K562 (cell line): ENCODE data around the gene ZNF816. TPM values are rescaled to one million over a fixed set of nuclear protein-coding genes. Genes with fewer than 3 reads are reported as not detected.

Experiments used
- ETV1 ChIP-seq: fragments of 450-650 bp; conservative IDR thresholded peaks from 2 replicates; pipeline ENCODE4 v1.6.1; 2016; ENCODE audit warnings: missing genetic modification characterization, control low read depth, low read depth, missing compliant biosample characterization
- JUND ChIP-seq, 2 experiments: IDR thresholded peaks; 2 replicates in 1 of 2; 3 replicates in 1 of 2; pipeline ENCODE4 v1.6.1; 2011; ENCODE audit warnings: borderline replicate concordance in 2 of 2, low read depth in 2 of 2, low read length in 2 of 2, improper control_type of control experiment in 1 of 2, missing biosample characterization in 1 of 2, missing genetic modification characterization in 1 of 2, missing genetic modification reagents in 1 of 2
- MAZ ChIP-seq, 2 experiments: fragments of 450-650 bp in 1 of 2; sonication (generic) in 1 of 2; formaldehyde crosslinking; IDR thresholded peaks in 1 of 2; conservative IDR thresholded peaks in 1 of 2; 2 replicates each; pipeline versions ENCODE4 v1.4.0 to v1.5.0; 2020; ENCODE audit warnings: mild to moderate bottlenecking in 1 of 2, missing genetic modification reagents in 1 of 2
- PBX2 ChIP-seq, 2 experiments: IDR thresholded peaks in 1 of 2; conservative IDR thresholded peaks in 1 of 2; 2 replicates each; pipeline ENCODE4 v1.6.1; 2016; ENCODE audit warnings: low read depth in 2 of 2, mild to moderate bottlenecking in 1 of 2, missing compliant biosample characterization in 1 of 2, missing genetic modification characterization in 1 of 2, moderate library complexity in 1 of 2
- RHOXF2B ChIP-seq: fragments of 250-450 bp; sonication (Bioruptor Pico); conservative IDR thresholded peaks from 2 replicates; pipeline ENCODE4 v1.5.1; 2021
- RNF2 ChIP-seq: sonication (generic); IDR thresholded peaks from 2 replicates; pipeline ENCODE4 v1.6.1; 2016
- TAF1 ChIP-seq: IDR thresholded peaks from 2 replicates; pipeline ENCODE4 v1.6.1; 2011; ENCODE audit warnings: mild to moderate bottlenecking, low read length, moderate library complexity; ENCODE audit not compliant: insufficient read depth, control insufficient read depth, severe bottlenecking; ENCODE audit errors: extremely low read depth
- ZBTB11 ChIP-seq, 3 experiments: fragments of 200-800 bp in 1 of 3; fragments of 250-450 bp in 1 of 3; fragments of 450-650 bp in 1 of 3; sonication (Bioruptor Pico) in 1 of 3; sonication (Bioruptor generic) in 1 of 3; formaldehyde crosslinking in 1 of 3; IDR thresholded peaks; 2 replicates each; pipeline versions ENCODE4 v1.6.1 to v1.8.0; 2016 to 2022; ENCODE audit warnings: mild to moderate bottlenecking in 2 of 3, missing genetic modification characterization in 2 of 3, missing compliant biosample characterization in 1 of 3, moderate library complexity in 1 of 3
- polyA plus RNA-seq, 8 experiments: library from polyadenylated mRNA; depleted of rRNA in 4 of 8; stranded (reverse) in 5 of 8; unstranded in 3 of 8; fragments of >200 nt; fragmentation: Nextera tagmentation in 2 of 8; fragmentation: Illumina TruSeq in 1 of 8; extraction: Ambion mirVana in 2 of 8; extraction: Trizol in 1 of 8; gene quantifications; 2 replicates each; pipeline versions ENCODE4 v1.2.1 to v1.2.3, GENCODE V29; 2011 to 2014; ENCODE audit warnings: inconsistent platforms in 1 of 8, missing spikeins in 1 of 8
- total RNA-seq, 7 experiments: library from RNA; depleted of rRNA in 6 of 7; stranded (reverse); fragments of >200 nt in 6 of 7; fragmentation: Illumina TruSeq in 2 of 7; extraction: Trizol in 2 of 7; gene quantifications; 2 replicates each; pipeline versions ENCODE4 v1.2.1 to v1.2.3, GENCODE V29; 2011 to 2021; ENCODE audit warnings: low replicate concordance in 1 of 7

ZNF816 gene
- total and polyA plus RNA-seq, 9 of the 15 experiments (the other 6 are each of a cell fraction or from before 2014, with no cell fraction given) = 8.6 to 23.4 (median 13.0) TPM

- TF ChIP-seq JUND (IDR thresholded peaks at IDR 0.05; ENCODE audit: borderline replicate concordance, low read depth, low read length) (peak; percentile 43; the same call in 1 of the 2 replicates), JUND (tag; IDR thresholded peaks at IDR 0.05; ENCODE audit: borderline replicate concordance, low read depth, low read length) (no peak), PBX2 (CRISPR knock-in tag; IDR thresholded peaks at IDR 0.05; ENCODE audit: low read depth) (no peak), PBX2 (tag; conservative IDR thresholded peaks at IDR 0.05; ENCODE audit: low read depth) (no peak), TAF1 (peak; percentile 67), MAZ (CRISPR knock-in tag; conservative IDR thresholded peaks at IDR 0.05 in 1 of 2, IDR thresholded peaks at IDR 0.05 in 1 of 2) (peak; percentile 53 to 66; a peak in 2 of 4 replicates), ETV1 (tag) (peak; percentile 67; the same call in 1 of the 2 replicates), RHOXF2B (no peak), RNF2 (no peak), ZBTB11 (CRISPR knock-in tag; IDR thresholded peaks at IDR 0.05) (peak in 1 of 3 experiments; percentile 84; a peak in 2 of 6 replicates)
Measured at GRCh38 chr19:52962394-52963246, at the start of gene ZNF816 (continued).
